ENCODE measurements around the gene DPYD.
A peak's percentile ranks its signal among the peaks of the same experiment; 100 is the strongest.

Gene DPYD

GRCh38 chr1:97073936-97074335 is 846.9 kb downstream of the DPYD start:
- no peak for DNase-seq

DNA sequence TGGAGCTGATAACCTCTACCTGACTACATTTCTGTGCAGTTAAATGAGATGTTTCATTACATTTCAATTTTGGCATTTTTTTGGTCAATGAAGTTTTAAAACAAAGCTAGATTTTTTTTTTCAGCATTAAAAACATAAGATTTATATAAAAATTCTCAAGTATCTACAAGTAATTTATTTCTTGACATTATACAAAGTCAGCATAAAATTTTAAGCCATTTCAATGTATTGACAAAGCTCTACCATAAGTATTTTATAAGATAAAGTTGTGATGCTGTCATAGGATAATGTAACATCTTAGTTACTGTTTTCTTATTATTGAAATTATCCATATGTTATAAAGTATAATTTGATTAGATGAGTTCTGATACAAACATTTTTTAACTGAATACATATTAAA is 847.7 kb downstream of the DPYD start:
- no peak for DNase-seq

DNA sequence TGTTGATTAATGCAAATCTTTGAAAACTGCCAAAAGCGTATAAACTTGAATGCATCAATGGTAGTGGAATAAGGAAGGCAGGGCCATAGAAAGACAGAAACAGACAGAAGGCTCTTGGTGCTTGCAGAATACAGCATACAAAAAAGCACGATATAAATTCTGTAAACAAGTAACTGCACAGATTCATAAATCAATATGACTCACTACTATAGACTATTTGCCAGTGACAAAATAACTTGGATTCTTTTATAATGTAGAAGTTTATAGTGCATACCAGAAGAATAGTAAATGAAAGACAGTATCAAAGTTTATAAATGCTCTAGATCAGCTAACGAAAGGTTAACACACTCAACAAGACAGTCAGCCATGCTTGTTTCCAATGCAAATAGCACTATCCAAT is 849.7 kb downstream of the DPYD start:
- no peak for DNase-seq

DNA sequence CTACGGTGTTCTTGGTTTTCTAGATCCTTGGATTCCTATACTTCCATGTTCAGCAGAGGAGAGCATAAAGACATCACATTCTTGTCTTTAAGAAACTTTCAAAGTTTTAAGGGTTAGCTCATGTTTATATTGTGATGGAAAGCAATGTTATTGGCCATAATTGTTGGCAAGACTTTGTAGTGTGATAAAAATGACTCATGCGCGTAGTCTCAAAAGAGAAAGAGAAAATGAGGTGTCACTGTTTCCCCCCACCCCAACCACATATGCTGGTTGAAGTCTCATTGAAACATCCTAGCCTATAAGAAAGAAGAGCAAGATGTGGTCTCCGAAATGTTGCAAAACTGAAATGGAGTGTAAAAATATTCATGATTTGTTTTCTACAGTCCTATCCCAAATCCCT is 850.5 kb downstream of the DPYD start:
- DNase-seq, result no peak

DNA sequence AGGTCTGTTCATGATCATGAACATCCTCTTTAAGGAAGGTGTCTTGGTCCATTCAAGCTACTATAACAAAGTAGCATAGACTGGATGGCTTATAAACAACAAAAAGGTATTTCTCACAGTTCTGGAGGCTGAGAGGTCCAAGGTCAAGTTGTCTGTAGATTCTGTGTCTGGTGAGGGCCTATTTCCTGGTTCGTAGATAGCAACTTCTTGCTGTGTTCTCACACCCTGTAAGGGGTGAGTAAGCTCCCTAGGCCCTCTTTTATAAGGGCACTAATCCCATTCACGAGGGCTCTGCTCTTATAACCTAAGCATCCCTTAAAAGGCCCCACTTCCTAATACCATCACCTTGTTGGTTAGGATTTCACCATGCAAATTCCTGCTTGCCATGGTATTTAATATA is 851.5 kb downstream of the DPYD start:
- DNase-seq, result no peak

- no peak for DNase-seq
Observed at GRCh38 chr1:97066860-97067259, 854.0 kb downstream of the DPYD start.

DNA sequence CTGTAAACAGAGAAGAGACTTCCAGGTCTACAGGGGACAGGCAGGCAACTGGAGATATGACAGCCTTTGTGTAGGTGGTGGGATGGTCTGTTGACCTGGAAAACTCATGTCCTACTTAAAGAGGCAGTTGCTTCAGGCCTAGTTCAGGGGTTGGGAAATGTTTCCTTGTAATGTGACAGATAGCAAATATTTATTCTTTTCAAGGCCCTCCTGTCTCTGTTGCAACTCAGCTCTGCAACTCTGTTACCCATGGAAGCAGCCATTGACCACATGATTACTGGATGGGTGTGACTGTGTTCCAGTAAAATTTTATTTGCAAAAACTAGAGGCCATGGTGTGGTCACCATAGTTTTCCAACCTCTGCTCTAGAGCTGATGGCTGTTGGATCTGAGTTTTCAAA is 857.3 kb downstream of the DPYD start:
- DNase-seq, result no peak

DNA sequence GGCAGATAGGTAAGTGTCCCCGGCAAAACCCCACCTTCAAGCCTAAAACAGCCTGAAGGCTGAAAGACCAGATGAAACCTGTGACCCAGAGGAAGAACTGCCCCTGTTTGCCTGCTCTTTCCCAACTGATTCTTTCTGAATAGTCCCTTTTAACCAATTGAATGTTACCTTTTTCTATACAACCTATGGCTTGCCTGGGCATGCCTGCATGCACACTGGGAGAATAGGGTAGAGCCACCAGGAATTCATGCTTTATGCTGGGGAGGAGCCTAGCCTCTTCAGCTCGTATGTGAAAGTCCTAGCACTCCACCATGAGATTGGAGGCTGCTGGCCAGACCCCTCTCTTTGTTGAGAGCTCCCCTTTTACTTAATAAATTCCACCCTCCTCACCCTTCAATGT is 859.2 kb downstream of the DPYD start:
- DNase-seq, result no peak

- no peak for DNase-seq
Observed at GRCh38 chr1:97056386-97056785, 864.4 kb downstream of the DPYD start.

DNA sequence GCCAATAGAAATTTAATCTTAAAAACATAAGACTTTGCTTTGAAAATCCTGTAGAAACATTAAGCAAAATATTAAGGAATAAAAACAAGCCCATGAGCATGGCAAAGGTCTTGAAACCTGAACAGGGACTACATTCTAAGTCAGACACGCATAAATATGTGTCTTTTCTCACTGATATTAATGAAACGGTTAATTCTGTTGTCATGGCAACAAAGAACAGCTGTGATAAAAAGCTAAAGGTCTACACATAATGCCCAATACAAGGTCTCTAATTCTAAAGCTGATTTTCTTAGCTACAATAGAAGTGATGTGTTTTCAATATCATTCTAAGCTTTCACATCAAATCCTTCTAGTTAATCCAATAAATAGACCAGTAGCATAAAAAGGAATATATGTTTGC is 867.6 kb downstream of the DPYD start:
- DNase-seq, result no peak

DNA sequence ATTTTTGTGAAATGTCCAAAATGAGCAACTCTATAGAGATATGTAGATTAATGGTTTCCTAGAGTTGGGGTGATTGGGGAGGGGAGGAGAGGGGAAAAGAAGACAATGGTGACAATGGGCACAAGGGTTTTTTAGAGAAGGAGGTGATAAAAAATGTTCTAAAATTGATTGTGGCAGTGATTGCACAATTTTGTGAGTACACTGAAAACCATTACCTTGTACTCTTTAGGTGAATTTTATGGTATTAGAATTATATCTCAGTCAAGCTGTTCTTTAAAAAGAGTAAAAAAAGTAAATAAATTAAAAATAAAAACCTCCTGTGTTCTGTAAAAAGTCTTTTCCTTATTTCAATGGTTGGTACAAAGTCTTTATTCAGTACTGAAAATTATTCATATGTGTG is 869.0 kb downstream of the DPYD start:
- DNase-seq, result no peak

DNA sequence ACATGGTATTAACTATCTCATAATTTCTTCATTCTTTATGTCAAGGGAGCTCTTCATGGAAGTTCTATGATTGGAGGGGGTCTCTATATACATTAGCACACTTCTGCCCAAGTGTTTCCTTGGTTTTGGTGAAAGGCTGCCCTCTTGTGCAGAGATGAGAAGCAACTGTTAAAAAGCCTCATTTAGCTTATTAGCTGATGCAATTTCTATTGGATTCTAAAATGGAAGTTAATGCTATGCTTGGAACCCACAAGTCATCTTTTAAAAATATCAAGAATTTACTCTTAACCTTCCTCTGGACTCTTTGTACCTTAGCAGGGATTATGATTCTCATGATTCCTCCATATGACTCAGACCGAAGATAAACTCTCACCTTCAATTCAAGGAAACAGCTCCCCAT is 870.3 kb downstream of the DPYD start:
- DNase-seq, result peak in 1 of 2 donors; percentile 14

DNA sequence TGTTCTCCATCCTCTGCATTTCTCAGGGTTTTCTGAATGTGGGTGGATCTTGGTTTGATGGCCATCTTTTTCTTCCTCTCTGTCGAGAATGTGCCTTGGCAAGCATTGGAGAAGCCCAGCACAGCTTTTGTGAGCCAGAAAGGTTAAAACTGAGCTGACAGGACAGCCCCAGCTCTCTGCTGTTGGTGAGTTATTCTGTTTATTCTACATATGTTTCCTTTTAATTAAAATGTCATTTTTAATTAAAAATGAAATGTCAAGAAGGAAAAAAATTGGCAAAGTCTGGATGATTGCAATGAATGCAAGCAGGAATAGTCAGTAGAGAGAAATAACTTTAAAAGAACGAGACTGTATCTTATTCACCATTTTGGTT is 873.4 kb downstream of the DPYD start:
- DNase-seq, result no peak

GRCh38 chr1:97046765-97047420 is 873.9 kb downstream of the DPYD start:
- DNase-seq, result no peak

GRCh38 chr1:97044159-97044760 is 876.6 kb downstream of the DPYD start:
- no peak for DNase-seq

- no peak for DNase-seq
Observed at GRCh38 chr1:97042551-97042950, 878.3 kb downstream of the DPYD start.

- no peak for DNase-seq
Observed at GRCh38 chr1:97041026-97041425, 879.8 kb downstream of the DPYD start.

DNA sequence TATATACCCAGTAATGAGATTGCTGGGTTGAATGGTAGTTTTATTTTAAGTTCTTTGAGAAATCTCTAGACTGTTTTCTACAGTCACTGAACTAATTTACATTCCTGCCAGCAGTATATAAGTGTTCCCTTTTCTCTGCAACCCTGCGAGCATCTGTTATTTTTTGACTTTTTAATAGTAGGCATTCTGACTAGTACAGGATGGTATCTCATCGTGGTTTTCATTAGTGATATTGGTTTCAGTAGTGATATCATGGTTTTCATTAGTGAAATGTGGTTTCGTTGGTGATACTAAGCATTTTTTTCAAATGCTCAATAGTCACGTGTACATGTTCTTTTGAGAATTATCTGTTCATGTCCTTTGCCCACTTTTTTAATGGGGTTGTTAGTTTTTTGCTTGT is 882.4 kb downstream of the DPYD start:
- DNase-seq, result no peak

DNA sequence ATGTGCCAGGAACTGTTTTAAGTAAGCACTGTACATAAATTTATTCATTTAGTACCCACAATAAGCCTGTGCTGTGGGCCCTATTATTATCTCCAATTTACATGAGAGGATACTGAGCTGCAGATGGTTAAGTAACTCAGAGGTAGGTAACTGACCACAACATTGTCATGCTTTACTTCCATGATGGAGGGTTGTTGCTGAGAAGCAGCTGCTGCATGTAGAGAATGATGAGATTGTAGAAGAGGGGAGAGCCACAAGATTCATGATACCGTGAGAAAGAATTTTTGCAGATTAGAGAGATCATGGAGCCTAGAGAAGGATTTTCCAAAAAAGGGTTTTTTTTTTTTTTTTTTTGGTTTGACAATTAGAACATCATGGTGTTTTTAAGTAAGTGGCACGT is 886.2 kb downstream of the DPYD start:
- DNase-seq, result no peak

DNA sequence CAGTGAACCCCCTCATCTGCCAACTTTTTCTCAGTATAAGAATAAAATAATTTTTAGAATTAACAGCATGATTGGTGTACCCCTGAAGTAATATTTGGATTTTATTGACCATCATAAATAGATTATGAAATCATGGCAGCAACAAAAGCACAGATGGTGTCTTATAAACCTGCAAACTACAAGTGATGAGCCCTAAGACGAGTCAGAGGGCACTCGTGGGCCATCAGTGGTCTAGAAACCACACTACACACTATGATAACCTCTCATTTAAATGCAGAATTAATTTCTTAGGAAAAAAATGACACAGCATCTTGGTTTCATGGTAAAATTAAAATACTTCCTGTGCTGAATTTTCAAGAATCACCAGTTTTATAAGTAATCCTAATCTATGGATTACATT is 886.9 kb downstream of the DPYD start:
- DNase-seq, result no peak

Data from hippocampal formation (tissue), 2 donors.